Fibroblast of pulmonary artery (primary cell): ENCODE data around the gene SLC6A13.
"Not testable (repeated sequence)": the region's sequence is repeated elsewhere in the genome, so short reads cannot be mapped to it uniquely, and the experiment has no call there.

Experiments
- DNase-seq: peaks from one replicate; pipeline ENCODE4 v3.0.0-alpha.2; 2010; ENCODE audit warnings: low read depth
- H3K4me3 ChIP-seq: replicated peaks from 2 replicates; pipeline ENCODE4 v1.5.1; 2011; ENCODE audit warnings: low read depth, mild to moderate bottlenecking, control low read depth, low read length, moderate library complexity
- CTCF ChIP-seq: IDR thresholded peaks from 2 replicates; pipeline ENCODE4 v1.5.1; 2011; ENCODE audit warnings: mild to moderate bottlenecking, control low read depth, low read length, inconsistent platforms; ENCODE audit errors: missing control alignments

Gene SLC6A13

GRCh38 chr12:218221-218620 lies 44.4 kb downstream of the SLC6A13 start:
- H3K4me3 ChIP-seq, result no peak overlapping the region
- no peak for TF ChIP-seq CTCF
- DNase-seq, result no peak

GRCh38 chr12:217029-217428 lies 45.6 kb downstream of the SLC6A13 start:
- DNase-seq, H3K4me3 ChIP-seq: not testable (repeated sequence)

GRCh38 chr12:215116-215515 lies 47.5 kb downstream of the SLC6A13 start:
- TF ChIP-seq CTCF, result no peak
- no peak overlapping the region for H3K4me3 ChIP-seq
- no peak for DNase-seq

GRCh38 chr12:214003-214741 lies 48.5 kb downstream of the SLC6A13 start, which contains the start of gene SLC6A12:
Gene SLC6A12 (minus strand): TSS chr12:214157. CDS start chr12:209986, 4,171 bp downstream.
- no peak for DNase-seq
- H3K4me3 ChIP-seq, result no peak within 1 kb of the TSS
- no peak for TF ChIP-seq CTCF

- H3K4me3 ChIP-seq, result no peak overlapping the region
- no peak for DNase-seq
Measured at GRCh38 chr12:213527-213932, 49.1 kb downstream of the SLC6A13 start.

GRCh38 chr12:212715-213526 lies 49.7 kb downstream of the SLC6A13 start:
- H3K4me3 ChIP-seq, result no peak overlapping the region
- no peak for TF ChIP-seq CTCF
- no peak for DNase-seq

More at GRCh38 chr12:213527-213932, 49.1 kb downstream of the SLC6A13 start:
- no peak for TF ChIP-seq CTCF

- H3K4me3 ChIP-seq, result no peak overlapping the region
- no peak for DNase-seq
- TF ChIP-seq CTCF, result no peak
Measured at GRCh38 chr12:212415-212714, 50.3 kb downstream of the SLC6A13 start.
